GM12891 (cell line): ENCODE measurements around the gene CAMLG.

Experiments used
- DNase-seq: peaks from one replicate; pipeline ENCODE4 v3.0.0; 2011; ENCODE audit warnings: low spot score; ENCODE audit not compliant: insufficient read length
- FAIRE-seq: peaks from 2 replicates; lab custom pipeline; 2011; peaks lifted over from hg19 to GRCh38; lab: Jason Lieb, UNC
- PAX5 ChIP-seq: IDR thresholded peaks from 2 replicates; pipeline ENCODE4 v1.6.1; 2011; ENCODE audit warnings: low read length, moderate library complexity, mild to moderate bottlenecking; ENCODE audit not compliant: insufficient read depth, severe bottlenecking
- POLR2A ChIP-seq: IDR thresholded peaks from 2 replicates; pipeline ENCODE4 v1.6.1; 2011; ENCODE audit warnings: low read depth, low read length, control low read depth
- POLR2AphosphoS5 ChIP-seq: IDR thresholded peaks from 2 replicates; pipeline ENCODE4 v1.6.1; 2011; ENCODE audit warnings: low read depth, low read length, control low read depth
- POU2F2 ChIP-seq: IDR thresholded peaks from 2 replicates; pipeline ENCODE4 v1.6.1; 2011; ENCODE audit warnings: low read depth, mild to moderate bottlenecking, control low read depth, low read length, moderate library complexity
- SPI1 ChIP-seq: IDR thresholded peaks from 2 replicates; pipeline ENCODE4 v1.6.1; 2011; ENCODE audit warnings: low read depth, low read length, control low read depth
- TAF1 ChIP-seq: IDR thresholded peaks from 2 replicates; pipeline ENCODE4 v1.6.1; 2011; ENCODE audit warnings: low read depth, low read length, control low read depth

Gene CAMLG

GRCh38 chr5:134777366-134777765, 39.0 kb downstream of the CAMLG start:
- DNase-seq (no peak), FAIRE-seq (no peak)
- TF ChIP-seq POLR2A = no peak
- no peak for TF ChIP-seq SPI1
- no peak for TF ChIP-seq POU2F2
- TF ChIP-seq TAF1 = no peak
- TF ChIP-seq PAX5 = no peak
- TF ChIP-seq POLR2AphosphoS5 = no peak

GRCh38 chr5:134784241-134784920, 46.0 kb downstream of the CAMLG start:
- DNase-seq (no peak), FAIRE-seq (no peak)

GRCh38 chr5:134784946-134785620, 46.7 kb downstream of the CAMLG start:
- DNase-seq (no peak), FAIRE-seq (no peak)
- TF ChIP-seq SPI1 = no peak
- no peak for TF ChIP-seq POLR2A

More at GRCh38 chr5:134784241-134784920, 46.0 kb downstream of the CAMLG start:
- TF ChIP-seq SPI1 (peak; percentile 75), POLR2AphosphoS5 (no peak)

- DNase-seq (no peak), FAIRE-seq (peak; percentile 26)
- TF ChIP-seq POLR2A (no peak), SPI1 (no peak), PAX5 (no peak), POLR2AphosphoS5 (no peak), POU2F2 (no peak)
Observed at GRCh38 chr5:134787692-134788091, 49.3 kb downstream of the CAMLG start.

- DNase-seq (no peak), FAIRE-seq (no peak)
- TF ChIP-seq POLR2AphosphoS5 = no peak
Observed at GRCh38 chr5:134791580-134791979, 53.2 kb downstream of the CAMLG start.

- DNase-seq = no peak
- no peak for TF ChIP-seq PAX5
- TF ChIP-seq TAF1 = no peak
- no peak for TF ChIP-seq POLR2AphosphoS5
- TF ChIP-seq POU2F2 = no peak
- TF ChIP-seq POLR2A = no peak
- no peak for TF ChIP-seq SPI1
- FAIRE-seq = no peak
Observed at GRCh38 chr5:134792286-134792685, 53.9 kb downstream of the CAMLG start.

- TF ChIP-seq POU2F2 (no peak), SPI1 (no peak), TAF1 (no peak), POLR2AphosphoS5 (no peak), POLR2A (no peak), PAX5 (no peak)
- no peak for FAIRE-seq
- no peak for DNase-seq
Observed at GRCh38 chr5:134793111-134793510, 54.8 kb downstream of the CAMLG start.

GRCh38 chr5:134794082-134794481, 55.7 kb downstream of the CAMLG start:
- TF ChIP-seq POLR2AphosphoS5 (no peak), POU2F2 (no peak), PAX5 (no peak), TAF1 (no peak), POLR2A (no peak), SPI1 (no peak)
- FAIRE-seq = no peak
- no peak for DNase-seq

GRCh38 chr5:134794819-134795218, 56.5 kb downstream of the CAMLG start:
- FAIRE-seq (no peak), DNase-seq (no peak)

GRCh38 chr5:134798468-134798867, 60.1 kb downstream of the CAMLG start:
- no peak for TF ChIP-seq SPI1
- no peak for TF ChIP-seq POLR2A
- TF ChIP-seq POLR2AphosphoS5 = no peak
- TF ChIP-seq POU2F2 = no peak
- no peak for TF ChIP-seq PAX5
- no peak for TF ChIP-seq TAF1
- FAIRE-seq (no peak), DNase-seq (no peak)

More at GRCh38 chr5:134794819-134795218, 56.5 kb downstream of the CAMLG start:
- TF ChIP-seq POU2F2 (no peak), PAX5 (no peak), TAF1 (no peak), SPI1 (no peak)
